HCT116 (cell line): ENCODE data around the gene PNKP.

ENCODE experiments used
- POLR2A ChIP-seq: IDR thresholded peaks from 2 replicates; pipeline ENCODE4 v1.7.0; 2011; ENCODE audit warnings: borderline replicate concordance; ENCODE audit not compliant: insufficient read depth, insufficient read length; ENCODE audit errors: extremely low read depth
- SIN3A ChIP-seq: IDR thresholded peaks from 2 replicates; pipeline ENCODE4 v1.6.1; 2012; ENCODE audit warnings: low read depth
- SRF ChIP-seq: IDR thresholded peaks from 2 replicates; pipeline ENCODE4 v1.6.1; 2012; ENCODE audit warnings: low read depth
- TCF7L2 ChIP-seq: IDR thresholded peaks from 2 replicates; pipeline ENCODE4 v1.7.0; 2011; ENCODE audit warnings: borderline replicate concordance, inconsistent platforms; ENCODE audit not compliant: insufficient read depth, insufficient read length; ENCODE audit errors: extremely low read depth
- ZNF274 ChIP-seq: fragments of 200-500 bp; sonication (Bioruptor generic); IDR thresholded peaks from 2 replicates; pipeline ENCODE4 v1.6.1; 2014; ENCODE audit warnings: mild to moderate bottlenecking, low read depth, low read length, inconsistent platforms
- TF ChIP-seq, protein P1 (sequence below), 3 experiments: fragments of 200-600 bp in 1 of 3; sonication (generic) in 1 of 3; IDR thresholded peaks in 2 of 3; conservative IDR thresholded peaks in 1 of 3; 2 replicates each; pipeline ENCODE4 v1.5.1; 2012 to 2017; ENCODE audit warnings: low read depth in 2 of 3, low read length in 2 of 3, antibody characterized with exemption in 1 of 3, borderline replicate concordance in 1 of 3, control low read depth in 1 of 3, mild to moderate bottlenecking in 1 of 3, mixed read lengths in 1 of 3, mixed run types in 1 of 3, moderate library complexity in 1 of 3; ENCODE audit not compliant: insufficient read depth in 1 of 3
- TF ChIP-seq, protein P2 (sequence below): IDR thresholded peaks from 2 replicates; pipeline ENCODE4 v1.6.1; 2012; ENCODE audit warnings: low read depth

DNA sequence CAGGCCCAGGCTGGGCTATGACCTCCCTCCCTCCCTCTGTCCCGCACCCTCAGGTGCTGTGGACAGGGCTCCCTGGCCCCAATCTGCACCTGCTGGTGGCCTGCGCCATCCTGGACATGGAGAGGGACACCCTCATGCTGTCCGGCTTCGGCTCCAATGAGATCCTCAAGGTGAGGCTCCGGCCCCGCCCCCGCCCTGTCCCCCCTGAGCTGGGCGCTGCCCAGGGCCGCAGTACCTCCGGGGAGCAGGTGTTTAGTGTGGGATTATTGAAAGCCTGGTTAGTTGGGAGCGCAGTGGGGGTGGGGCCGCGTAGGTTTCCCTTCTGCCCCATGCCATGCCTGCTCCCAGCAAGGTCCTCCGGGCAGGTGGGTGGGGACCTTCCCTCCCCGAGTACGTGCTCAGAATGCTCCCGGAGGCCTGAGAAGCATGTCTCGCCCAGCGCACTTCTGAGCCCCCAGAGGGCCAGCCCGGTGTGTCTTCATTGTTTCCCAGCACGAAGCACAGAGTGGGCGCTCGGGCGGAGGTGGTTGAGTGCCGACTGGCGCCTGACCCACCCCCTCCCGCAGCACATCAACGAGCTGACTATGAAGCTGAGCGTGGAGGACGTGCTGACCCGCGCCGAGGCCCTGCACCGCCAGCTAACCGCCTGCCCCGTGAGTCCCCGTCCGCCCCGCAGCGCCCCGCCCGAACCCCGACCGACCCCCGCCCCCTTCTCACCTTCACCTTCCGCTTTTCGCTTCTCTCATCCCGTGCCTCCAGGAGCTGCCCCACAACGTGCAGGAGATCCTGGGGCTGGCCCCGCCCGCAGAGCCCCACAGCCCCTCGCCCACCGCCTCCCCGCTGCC lies 20.5 kb upstream of the PNKP start:
- TF ChIP-seq, protein P1, sequence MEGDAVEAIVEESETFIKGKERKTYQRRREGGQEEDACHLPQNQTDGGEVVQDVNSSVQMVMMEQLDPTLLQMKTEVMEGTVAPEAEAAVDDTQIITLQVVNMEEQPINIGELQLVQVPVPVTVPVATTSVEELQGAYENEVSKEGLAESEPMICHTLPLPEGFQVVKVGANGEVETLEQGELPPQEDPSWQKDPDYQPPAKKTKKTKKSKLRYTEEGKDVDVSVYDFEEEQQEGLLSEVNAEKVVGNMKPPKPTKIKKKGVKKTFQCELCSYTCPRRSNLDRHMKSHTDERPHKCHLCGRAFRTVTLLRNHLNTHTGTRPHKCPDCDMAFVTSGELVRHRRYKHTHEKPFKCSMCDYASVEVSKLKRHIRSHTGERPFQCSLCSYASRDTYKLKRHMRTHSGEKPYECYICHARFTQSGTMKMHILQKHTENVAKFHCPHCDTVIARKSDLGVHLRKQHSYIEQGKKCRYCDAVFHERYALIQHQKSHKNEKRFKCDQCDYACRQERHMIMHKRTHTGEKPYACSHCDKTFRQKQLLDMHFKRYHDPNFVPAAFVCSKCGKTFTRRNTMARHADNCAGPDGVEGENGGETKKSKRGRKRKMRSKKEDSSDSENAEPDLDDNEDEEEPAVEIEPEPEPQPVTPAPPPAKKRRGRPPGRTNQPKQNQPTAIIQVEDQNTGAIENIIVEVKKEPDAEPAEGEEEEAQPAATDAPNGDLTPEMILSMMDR (IDR thresholded peaks at IDR 0.05 in 2 of 3, conservative IDR thresholded peaks at IDR 0.05 in 1 of 3; ENCODE audit: borderline replicate concordance in 1 of 3, insufficient read depth in 1 of 3, low read depth in 2 of 3, low read length in 2 of 3) = no peak
- TF ChIP-seq, protein P2, sequence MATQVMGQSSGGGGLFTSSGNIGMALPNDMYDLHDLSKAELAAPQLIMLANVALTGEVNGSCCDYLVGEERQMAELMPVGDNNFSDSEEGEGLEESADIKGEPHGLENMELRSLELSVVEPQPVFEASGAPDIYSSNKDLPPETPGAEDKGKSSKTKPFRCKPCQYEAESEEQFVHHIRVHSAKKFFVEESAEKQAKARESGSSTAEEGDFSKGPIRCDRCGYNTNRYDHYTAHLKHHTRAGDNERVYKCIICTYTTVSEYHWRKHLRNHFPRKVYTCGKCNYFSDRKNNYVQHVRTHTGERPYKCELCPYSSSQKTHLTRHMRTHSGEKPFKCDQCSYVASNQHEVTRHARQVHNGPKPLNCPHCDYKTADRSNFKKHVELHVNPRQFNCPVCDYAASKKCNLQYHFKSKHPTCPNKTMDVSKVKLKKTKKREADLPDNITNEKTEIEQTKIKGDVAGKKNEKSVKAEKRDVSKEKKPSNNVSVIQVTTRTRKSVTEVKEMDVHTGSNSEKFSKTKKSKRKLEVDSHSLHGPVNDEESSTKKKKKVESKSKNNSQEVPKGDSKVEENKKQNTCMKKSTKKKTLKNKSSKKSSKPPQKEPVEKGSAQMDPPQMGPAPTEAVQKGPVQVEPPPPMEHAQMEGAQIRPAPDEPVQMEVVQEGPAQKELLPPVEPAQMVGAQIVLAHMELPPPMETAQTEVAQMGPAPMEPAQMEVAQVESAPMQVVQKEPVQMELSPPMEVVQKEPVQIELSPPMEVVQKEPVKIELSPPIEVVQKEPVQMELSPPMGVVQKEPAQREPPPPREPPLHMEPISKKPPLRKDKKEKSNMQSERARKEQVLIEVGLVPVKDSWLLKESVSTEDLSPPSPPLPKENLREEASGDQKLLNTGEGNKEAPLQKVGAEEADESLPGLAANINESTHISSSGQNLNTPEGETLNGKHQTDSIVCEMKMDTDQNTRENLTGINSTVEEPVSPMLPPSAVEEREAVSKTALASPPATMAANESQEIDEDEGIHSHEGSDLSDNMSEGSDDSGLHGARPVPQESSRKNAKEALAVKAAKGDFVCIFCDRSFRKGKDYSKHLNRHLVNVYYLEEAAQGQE = no peak
- no peak for TF ChIP-seq TCF7L2
- TF ChIP-seq SRF = no peak
- TF ChIP-seq ZNF274 = no peak
- no peak for TF ChIP-seq POLR2A
- TF ChIP-seq SIN3A = no peak
